GM12873 (cell line): ENCODE measurements around the gene TOM1.

Experiments
- TF ChIP-seq, protein P1 (sequence below): IDR thresholded peaks from 2 replicates; pipeline ENCODE4 v1.5.1; 2012; ENCODE audit warnings: low read depth, mild to moderate bottlenecking, moderate library complexity, low read length, control low read depth; ENCODE audit not compliant: insufficient read depth; ENCODE audit errors: missing control alignments

The TOM1 gene

DNA sequence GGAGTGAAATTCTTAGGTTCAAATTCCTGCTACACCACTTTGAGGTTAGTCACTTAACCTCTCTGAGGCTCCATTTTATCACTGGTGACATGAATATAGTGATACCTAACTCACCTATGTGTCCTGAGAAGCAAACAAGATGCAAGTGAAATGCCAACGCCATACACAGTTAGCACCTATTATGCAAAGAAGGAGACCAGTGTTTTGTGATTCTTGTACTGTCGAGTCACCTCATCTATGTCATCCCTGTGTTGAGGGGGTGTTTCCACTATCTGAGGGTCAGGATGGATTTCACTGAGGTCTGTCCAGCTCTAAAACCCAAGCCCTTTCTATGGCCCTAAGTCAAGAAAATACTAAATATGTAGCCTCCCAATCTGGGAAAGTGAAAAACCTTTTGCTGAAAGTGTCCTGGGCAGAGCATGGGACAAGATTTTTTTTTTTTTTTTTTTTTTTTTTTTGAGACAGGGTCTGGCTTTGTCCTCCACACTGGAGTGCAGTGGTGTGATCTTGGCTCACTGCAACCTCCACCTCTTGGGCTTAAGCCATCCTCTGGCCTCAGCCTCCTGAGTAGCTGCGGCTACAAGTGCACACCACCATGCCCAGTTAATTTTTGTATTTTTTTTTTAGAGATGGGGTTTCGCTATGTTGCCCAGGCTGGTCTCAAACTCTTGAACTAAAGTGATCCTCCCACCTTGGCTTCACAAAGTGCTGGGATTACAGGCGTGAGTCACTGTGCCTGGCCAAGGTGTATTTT, 95.3 kb downstream of the TOM1 start:
- TF ChIP-seq, protein P1, sequence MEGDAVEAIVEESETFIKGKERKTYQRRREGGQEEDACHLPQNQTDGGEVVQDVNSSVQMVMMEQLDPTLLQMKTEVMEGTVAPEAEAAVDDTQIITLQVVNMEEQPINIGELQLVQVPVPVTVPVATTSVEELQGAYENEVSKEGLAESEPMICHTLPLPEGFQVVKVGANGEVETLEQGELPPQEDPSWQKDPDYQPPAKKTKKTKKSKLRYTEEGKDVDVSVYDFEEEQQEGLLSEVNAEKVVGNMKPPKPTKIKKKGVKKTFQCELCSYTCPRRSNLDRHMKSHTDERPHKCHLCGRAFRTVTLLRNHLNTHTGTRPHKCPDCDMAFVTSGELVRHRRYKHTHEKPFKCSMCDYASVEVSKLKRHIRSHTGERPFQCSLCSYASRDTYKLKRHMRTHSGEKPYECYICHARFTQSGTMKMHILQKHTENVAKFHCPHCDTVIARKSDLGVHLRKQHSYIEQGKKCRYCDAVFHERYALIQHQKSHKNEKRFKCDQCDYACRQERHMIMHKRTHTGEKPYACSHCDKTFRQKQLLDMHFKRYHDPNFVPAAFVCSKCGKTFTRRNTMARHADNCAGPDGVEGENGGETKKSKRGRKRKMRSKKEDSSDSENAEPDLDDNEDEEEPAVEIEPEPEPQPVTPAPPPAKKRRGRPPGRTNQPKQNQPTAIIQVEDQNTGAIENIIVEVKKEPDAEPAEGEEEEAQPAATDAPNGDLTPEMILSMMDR = no peak

DNA sequence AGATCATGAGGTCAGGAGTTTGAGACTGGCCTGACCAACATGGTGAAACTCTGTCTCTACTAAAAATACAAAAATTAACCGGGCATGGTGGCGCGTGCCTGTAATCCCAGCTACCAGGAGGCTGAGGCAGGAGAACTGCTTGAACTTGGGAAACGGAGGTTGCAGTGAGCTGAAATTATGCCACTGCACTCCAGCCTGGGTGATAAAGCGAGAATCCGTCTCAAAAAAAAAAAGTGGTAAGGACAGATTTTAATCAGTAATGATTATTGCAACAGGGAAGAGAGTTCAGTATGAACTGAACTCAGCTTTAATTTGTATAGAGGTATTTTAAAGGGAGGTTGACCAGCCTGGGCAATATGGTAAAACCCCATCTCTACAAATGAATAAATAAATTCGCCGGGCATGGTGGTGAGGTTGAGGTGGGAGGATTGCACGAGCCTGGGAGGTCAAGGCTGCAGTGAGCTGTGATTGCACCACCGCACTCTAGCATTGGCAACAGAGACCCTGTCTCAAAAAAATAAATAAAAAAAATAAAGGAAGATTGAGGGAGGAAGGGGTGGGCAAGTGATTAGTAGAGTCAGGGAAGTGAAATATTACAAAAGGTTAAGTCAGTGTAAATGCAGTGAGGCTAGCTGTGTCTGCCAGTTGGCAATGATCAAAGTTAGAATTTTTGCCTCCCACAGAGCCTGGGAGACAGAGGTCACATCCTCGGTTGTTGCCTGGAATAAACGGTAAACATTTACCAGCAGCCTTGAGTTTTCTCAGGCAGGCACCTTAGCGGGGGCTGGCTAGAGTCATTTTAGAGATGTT, 97.6 kb downstream of the TOM1 start:
- TF ChIP-seq, protein P1 = no peak
